ENCODE data around the gene UBE3B.

UBE3B gene

DNA sequence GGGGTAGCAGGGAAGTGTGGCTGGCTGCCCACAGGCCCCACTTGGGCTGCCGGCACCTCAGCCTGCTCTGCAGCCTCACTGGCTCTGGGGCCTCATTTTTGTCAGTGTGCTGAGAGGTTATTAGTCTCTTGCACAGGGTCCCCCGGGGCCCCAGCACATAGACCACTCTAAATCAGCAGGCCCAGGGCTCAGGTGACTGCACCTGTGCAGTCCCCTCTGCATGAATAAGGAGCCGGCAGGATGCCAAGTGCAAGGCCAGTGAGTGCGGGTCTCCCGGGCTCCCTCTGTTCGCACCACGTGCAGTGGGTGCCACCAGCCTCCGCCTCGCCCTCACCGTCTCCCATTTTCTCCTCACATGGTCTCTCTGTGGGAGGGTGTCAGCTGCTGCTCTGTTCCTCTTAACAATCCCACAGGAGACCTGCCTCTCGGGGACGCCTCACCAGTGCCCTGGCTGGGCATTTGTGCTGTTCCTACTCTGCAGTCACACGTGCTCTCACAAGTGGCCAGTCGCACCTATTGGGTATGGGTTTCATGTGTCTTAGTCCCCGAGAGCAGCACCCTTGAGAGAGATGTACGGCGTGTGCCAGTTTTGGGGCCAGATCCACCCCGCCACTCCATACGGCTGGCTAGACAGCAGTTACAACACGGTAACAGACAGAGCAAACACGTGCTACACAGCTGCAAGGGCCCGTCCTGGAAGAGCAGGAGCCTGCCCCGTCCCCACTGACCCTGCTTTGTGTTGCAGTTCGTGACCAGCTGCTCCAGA lies 55.5 kb downstream of the UBE3B start:
- no peak for DNase-seq

DNA sequence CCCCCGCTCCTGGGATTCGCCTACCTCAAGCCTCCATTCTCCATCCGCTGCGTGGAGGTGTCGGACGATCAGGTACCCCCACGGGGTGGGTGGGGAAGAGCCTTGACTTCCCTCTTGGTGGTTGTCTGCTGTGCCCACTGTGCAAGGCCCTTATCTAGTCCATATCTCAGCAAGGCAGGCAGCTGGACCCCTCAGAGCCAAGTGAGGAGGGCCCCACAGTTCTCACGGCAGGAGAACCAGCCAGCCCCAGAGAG lies 56.0 kb downstream of the UBE3B start:
- DNase-seq, result no peak

DNA sequence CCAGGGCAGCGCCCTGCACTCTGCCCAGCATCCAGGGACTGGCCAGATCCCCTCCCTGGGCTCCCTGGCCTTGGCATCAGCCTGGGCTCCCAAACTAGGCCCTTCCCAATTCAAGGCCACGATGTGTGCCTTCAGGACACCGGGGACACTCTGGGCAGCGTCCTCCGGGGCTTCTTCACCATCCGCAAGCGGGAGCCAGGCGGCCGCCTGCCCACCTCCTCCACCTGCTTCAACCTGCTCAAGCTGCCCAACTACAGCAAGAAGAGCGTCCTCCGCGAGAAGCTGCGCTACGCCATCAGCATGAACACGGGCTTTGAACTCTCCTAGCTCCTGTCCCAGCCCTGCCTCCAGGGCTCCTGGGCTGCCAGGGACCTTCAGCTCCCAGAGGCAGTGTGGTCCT lies 57.0 kb downstream of the UBE3B start:
- no peak for DNase-seq

DNA sequence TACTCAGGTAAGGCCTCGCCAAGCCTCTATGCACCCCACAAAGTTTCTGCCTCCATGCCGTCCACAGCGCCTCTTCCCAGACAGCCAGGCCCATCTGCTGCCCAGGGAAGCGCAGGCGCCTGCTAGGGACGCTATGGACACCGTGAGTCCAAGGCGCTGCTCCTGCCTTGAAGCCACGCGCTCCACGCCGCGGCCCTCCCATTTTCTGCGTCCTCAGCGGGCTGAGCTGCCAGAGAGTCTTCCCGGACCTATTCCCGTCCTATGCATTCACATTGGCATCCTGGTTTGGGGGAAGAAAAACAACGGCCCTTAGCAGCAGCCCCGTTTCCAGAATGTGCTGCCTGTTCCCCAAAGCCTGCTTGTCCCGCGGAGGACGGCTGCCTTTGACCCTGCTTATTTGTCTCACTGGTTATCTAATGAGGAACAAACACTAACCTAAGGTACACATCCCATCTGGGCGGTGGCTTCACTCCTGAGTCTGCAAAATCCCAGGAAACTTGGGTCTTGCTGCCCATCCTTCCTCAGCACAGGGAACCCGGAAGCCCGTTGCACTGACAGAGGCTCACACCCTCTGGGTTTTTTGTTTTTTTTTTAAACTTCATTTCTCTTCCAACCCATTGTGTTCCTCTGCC lies 57.9 kb downstream of the UBE3B start:
- no peak for DNase-seq

DNA sequence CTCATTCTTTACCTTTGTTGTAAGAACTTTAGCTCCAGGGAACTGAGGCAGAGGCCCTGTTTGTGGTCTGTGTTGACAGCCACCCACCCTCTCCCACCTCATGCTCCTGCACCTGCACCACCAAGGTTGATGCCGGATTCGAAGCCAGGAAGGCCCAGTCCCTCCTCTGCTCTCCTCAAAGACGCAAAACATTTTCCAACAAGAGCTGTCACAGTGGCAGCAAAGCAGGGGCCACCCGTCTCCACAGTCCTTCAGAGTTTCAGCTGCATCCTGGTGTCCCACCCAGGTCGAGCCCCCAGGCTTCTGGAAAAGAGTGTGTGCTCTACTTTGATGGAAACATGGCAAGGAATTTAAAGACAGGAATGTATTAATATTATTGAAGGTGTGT lies 58.4 kb downstream of the UBE3B start:
- DNase-seq, result no peak

DNA sequence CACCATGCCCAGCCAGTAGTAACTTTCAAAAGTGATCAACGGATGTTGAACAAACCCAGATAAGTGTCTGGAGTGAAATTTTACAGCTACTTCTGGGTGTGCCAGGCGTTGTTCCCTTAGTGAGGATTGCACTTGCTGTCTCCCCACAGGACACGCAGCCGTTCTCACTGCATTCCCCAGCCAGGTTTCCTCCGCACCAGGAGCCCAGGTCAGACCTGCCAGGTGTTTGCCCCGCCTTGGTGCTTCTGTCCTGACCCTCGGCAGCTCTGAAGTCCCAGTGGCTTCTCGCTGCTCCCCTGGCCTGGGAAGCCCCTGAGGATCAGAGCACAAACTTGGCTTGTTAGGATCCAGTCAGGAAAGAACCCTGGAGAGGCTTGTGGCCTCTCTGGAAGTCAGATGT lies 59.7 kb downstream of the UBE3B start:
- no peak for DNase-seq

DNA sequence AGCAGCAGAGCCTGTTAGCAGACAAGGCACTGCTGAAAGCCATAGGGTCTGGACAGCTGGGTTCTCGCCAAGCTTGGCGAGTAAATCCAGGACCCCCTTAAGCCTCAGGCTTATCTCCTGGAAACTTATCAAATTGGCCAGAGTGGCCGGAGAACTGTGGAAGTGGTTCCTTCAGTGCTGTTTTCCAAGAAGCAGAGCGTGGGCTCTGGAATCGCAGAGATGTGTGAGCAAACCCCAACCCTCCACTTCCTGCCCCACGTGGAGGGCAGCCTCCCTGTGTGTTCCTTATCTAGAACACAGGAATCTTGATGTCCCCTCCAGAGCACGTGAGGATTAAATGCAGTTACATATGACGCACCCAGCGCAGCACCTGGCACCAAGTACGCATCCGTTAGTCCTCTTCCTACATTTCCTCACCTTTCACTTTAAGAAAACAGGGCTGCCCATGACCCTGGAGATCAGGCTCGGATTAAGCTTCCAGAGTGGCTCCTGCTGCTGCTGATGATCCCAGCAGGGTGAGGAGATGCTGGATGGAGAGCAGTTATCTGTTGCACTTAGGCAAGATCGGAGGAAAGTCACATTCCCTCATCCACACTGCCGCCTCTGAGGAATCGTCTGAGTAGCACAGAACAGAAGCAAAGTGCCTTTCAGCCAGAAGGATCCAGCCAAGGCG lies 60.9 kb downstream of the UBE3B start:
- no peak for DNase-seq

DNA sequence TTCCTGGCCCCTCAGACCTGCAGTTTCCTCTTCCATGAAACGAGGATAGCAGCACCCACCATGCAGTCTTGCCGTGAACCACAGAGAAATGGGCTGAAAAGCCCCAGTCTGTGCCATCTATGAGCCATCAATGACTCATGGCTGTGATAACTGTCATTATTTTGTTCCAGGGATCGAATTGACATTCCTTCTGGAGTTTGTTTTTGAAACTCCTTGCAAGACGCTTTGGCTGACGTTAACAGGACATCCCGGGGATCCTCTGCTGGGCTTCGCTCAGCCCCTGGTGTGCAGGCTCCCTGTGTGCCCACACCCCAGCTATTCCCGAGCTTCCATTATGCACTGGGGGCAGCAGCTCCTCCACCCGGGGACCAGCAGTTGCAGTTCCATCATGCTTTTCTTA lies 62.1 kb downstream of the UBE3B start:
- DNase-seq, result no peak

DNA sequence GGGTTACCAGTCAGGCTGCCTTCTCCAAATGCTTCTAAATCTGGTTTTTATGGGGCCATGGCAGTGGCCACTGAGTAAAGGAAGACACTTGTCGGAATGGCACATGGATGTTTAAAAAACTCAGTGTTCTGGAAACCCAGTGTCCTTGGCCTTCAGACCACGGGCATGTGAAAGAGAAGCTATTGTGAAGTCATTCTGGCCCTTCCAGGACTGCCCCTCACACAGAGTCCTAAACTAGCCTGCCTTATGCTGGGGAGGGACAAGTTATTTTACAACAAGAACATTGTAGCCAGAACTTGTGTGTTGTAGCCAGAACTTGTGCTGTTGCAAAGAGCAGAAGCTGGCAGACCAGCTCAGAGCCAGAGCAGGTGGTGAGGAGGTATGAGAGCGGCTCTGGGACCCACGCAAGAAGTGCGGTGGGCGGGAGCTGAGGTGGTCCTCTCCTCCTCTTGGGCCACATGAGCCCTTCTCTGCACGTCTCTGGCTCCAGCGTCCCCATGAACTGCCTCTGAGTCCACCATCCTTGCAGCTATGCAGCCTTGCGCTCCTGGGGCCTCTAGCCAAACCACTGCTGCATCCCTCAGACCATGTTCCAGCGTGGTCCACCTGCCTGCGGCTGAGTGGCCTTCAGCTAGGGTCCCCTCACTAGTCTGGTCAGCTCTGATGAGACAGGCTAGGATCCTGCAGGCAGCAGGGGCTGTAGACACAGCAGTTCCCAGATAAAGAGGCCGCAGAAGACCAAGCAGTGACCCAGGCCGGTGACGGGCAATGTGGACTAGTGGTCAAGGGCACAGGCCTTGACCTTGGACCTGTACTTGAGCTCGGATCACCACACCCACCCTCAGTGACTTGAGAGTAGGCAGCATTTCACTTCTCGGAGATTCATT lies 63.3 kb downstream of the UBE3B start:
- no peak for DNase-seq

DNA sequence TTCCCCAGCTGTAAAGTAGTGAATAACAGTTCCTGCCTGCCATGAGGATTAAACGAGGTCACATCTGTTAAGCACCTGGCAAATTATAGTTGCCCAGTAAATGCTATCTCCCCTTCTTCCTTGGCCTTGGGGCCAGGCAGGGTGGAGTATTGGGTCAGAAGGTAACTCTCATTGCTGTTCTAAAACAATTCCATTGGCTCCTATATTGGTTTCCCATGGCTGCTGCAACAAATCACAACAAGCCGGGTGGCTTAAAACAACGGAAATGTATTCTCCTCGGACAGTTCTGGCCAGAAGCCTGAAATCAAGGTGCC lies 63.9 kb downstream of the UBE3B start:
- no peak for DNase-seq

DNA sequence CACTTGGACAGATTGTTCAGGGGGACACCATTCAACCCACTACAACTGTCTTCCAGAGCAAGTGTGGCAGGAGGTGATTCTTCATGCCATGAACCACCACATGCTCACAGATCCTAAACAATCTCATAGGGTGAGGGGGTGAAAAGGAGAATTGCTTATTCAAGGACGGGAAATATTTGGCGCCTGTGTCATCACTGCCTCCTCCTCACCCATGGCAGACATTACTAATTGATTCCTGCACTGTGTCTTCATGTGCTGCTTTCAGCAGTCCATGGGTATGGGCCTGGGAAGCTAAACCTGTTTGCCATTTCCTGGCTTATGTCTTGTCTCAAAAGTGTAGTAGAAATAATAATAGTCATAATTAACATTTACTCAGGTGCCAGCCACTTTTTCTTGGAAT lies 64.6 kb downstream of the UBE3B start:
- no peak for DNase-seq

DNA sequence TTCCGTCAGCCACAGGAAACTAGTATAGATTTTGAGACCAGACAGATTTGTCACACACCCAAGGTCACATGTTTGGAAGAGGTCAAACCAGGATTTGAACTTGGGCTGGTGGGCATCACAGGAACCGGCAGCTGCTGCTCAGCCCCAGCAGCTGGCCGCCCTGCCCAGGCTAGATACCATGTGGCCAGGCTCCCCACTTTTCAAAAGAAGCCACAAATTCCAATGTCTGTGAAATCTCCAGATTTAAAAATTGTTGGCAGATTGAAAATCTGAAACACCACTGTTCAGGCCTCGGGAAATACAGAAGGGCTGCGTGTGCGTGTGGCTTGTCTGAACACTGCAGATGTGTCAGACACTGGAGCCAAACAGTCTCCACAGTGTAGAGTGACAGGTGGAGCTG lies 65.4 kb downstream of the UBE3B start:
- no peak for DNase-seq

DNA sequence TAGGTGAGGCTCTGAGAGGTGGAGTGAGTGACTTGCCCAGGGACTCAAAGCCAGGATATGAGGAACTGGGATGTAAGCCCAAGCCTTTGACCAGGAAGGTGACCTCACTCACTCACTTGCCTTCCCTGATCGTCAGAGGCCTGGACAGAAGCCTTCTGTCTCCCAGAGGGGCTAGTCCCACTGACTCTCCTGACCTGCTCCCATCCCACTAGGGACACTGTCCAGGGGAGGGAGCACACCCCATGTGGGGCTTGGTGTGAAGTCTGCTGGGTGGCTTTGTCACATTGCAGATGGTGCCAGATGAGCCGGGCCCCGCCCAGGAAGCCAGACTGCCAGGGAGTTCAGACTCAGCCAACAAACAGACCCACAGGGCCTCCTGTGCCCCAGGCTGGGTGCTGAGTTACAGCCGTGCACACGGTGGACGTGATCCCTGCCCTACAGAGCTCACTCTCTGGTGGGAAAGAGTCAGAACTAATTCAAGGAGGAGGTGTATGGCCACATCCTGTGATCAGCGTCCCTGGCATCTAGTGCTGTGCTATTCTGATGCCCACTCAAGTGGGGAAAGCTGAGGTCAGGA lies 67.6 kb downstream of the UBE3B start:
- no peak for DNase-seq

DNA sequence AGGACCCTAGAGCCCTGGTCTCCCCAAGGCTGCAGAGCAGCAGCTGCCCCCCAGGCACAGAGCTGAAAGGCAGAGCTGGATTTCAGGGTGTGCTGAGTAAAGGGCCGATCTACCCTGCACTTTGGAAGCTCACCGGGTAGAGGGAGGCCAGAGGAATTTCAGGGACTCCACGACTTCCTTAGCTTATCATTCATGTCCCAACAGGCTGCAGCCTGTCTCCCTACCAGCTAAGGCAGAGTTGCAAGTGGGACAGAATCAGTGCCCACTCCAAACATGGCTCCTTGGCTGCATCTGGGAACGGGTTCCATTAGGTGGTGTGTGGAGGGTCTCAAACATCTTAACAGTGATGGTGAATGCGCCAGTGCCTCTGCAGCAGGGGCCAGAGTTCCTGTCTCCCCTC lies 68.4 kb downstream of the UBE3B start:
- DNase-seq, result no peak

DNA sequence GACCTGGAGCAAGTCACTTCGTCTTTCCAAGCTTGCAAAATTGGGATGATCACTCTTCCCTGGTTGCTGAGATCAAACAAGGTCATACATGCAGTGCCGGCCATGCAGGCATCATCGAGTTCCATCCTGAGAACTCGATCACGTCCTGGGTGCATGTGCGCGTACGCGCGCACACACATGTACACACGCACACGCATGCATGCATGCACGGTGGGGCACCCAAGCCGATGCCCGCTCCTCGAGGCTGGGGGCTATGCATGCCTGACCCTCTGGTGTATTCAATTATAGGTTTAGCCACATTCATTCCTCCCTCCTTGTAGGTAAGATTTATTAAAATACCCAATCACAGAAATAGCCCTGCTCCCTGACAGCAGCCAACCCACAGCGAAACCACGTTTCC lies 69.9 kb downstream of the UBE3B start:
- DNase-seq, result no peak

DNA sequence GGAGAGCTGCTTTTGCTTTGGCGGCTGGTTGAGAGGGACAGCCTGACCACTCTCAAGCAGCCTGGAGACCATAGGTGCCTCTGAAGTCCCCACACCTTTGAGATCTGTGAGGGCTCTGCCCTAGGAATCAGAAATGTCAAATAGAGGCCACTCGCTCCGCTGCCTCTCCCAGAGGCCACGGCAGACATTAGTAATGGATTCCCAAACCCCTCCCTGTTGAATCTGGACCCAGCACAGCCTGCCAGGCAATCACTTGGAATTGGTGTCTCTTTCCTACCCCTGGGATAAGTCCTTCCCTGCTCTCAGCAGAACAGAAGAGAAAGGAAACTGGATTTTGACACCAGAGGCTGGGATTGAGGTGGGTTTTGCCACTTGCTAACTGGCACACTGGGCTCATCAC lies 70.8 kb downstream of the UBE3B start:
- no peak for DNase-seq

DNA sequence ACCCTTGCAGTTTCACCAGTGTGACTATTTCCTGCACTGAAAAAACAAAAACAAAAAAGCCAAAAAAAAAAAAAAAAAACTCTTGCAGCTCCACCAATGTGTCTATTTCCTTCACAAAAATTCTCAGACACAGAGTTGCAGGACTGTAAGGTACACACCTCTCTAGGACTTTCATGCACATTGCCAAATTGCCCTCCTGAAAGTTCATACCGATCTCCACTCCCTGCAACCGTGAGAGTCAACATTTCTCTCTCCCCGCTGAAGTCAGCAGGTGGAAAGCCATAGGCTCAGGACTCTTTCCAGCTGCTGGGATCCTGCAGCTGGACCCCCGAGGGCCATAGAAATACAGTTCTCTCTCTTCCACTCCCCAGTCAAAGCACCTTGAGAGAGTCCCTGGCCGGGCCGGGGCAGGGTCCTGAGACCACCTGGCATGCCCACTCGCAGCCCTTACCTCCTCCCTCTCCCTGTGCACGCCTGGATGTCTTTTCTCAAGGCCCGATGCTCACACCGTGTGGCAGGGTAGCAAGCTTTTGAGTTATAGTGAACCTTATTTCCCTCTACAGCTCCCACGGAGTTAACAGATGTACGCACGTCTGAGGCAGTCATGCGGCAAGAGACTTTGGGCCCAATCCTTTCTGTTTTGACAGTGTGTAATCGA lies 72.3 kb downstream of the UBE3B start:
- no peak for DNase-seq

DNA sequence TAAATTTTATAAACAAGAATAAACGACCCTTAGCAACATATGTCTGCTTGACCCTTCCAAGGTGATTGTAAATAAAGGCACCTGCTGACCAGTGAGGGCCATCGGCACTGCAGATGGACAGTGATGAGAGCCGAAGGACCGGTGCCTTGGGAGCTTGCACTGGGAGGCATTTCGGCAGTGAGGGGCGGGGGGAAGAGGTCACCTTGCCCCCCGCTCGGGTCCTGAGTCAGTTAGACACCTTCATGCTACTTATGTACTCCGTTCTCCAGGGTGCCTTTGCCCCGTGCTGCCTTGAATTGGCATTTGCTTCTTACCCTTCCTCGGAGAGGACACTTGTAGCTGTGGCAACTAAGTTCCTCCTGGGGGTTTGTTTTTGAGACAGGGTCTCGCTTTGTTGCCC lies 72.8 kb downstream of the UBE3B start:
- no peak for DNase-seq

DNA sequence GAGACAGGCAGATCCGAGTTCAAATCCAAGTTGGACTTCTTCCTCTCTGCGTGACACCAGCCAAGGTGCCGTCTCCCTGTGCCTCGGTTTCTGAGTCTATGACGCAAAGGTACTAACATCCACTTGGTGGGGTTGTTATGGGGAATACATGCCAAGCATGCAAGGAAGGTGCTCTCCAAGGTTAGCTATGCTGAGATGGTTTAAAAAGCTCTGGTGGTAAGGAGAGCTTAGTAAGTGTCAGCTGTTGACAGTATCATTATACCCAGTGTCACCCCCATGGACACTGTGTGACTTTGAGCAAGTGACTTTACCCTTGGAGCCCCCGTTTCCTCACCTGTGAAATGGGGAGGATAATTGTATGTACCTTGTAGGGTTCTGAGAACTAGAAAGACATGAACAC lies 73.7 kb downstream of the UBE3B start:
- no peak for DNase-seq

DNA sequence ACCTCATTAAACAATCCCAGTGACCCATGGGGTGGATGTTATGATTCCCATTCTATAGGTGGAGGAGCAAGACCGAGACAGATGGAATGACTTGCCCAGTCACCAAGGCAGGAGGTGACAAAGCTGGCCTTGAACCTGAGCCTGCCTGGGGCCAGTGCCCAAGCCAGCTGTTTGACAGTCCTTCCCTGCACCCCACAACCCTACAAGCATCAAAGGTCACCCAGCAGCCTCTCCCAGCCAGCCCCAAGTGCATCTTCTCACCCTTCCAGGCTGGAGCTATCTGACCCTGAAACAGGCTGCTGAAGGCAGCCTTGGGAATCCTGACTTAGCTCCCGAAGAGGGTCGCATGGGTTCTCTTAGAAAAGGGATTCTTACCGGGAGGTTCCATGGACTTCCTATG lies 75.5 kb downstream of the UBE3B start:
- DNase-seq, result no peak

DNA sequence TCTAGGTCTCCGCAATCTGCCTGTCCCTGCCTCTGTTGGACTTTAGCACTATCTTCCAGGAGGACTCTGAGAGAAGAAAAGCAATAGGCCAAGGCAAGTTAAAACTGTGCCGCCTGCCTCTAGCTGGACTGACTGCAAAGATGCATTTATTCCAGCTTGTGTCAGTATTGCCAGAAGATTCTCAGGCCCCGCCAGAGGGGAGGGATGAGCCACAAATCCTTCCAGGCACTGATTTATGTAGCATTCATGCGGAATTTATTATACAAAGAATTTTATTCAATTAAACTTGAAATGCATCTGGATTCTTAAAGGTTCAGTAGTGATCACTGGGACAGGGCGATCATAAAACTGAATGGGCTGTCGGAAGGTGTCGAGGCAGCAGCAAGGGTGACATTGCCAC lies 76.0 kb downstream of the UBE3B start:
- no peak for DNase-seq

DNA sequence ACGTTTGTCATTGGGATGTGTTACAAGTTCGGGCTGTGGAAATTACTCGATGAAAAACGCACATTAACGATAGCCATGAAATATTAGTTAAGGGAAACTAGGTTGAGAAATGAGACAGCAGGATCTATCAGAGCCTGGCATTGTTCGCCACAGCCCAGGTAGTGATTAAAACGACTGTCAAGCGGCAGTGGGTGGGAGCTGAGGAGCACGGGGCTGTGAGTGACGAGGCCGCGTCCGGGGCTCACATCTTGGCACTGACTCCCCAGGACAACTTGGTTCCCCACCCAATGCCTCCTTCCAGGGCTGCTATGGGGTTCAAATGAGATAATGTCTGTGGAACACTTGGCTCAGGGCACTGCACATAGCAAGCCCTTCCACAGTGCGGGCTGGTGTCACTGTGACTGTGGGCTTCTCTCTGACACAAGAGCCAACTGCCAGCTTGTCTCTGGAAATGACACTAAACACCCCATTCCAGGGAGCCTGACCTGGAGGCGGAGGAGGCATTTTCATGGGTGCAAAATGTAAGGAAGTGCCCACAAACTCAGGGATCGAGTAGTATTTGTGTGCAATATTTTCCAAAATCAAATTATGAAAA lies 76.6 kb downstream of the UBE3B start:
- DNase-seq, result no peak

DNA sequence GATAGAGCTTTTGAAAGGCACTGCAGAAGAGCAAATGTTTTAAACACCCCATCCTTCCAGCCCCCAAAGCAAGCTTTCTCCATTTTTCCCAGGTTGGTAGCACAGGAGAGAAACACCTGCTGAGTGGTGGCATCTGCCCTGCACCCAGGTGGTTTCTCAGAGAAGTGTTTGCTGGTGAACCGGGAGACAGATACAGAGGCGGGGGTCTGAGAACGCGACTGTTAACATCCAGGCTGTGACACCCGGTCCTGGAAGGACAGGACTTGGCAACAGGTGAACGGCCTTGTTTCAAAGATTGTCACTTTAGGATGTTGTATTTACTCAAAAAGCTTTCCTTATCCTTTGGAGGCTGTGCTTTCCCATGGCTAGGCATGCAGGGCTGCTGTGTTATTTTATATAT lies 77.3 kb downstream of the UBE3B start:
- no peak for DNase-seq

Data from effector CD8-positive, alpha-beta T cell (primary cell).